K562 (cell line): ENCODE data around the gene CHST15. TPM values are rescaled to one million over a fixed set of nuclear protein-coding genes. Genes with fewer than 3 reads are reported as not detected.

Source experiments
- E2F3 ChIP-seq: fragments of 250-450 bp; sonication (Bioruptor Pico); IDR thresholded peaks from 2 replicates; pipeline ENCODE4 v1.4.0; 2020; ENCODE audit warnings: mild to moderate bottlenecking
- MCM2 ChIP-seq: fragments of 450-650 bp; IDR thresholded peaks from 2 replicates; pipeline ENCODE4 v1.6.1; 2017; ENCODE audit warnings: low read depth, mild to moderate bottlenecking
- TEAD4 ChIP-seq, 2 experiments: sonication (generic) in 1 of 2; formaldehyde crosslinking in 1 of 2; IDR thresholded peaks; 2 replicates each; pipeline versions ENCODE4 v1.6.1 to v1.8.0; 2012 to 2022; ENCODE audit warnings: borderline replicate concordance in 1 of 2, inconsistent platforms in 1 of 2, low read length in 1 of 2, mild to moderate bottlenecking in 1 of 2, missing genetic modification reagents in 1 of 2
- polyA plus RNA-seq, 8 experiments: library from polyadenylated mRNA; depleted of rRNA in 4 of 8; stranded (reverse) in 5 of 8; unstranded in 3 of 8; fragments of >200 nt; fragmentation: Nextera tagmentation in 2 of 8; fragmentation: Illumina TruSeq in 1 of 8; extraction: Ambion mirVana in 2 of 8; extraction: Trizol in 1 of 8; gene quantifications; 2 replicates each; pipeline versions ENCODE4 v1.2.1 to v1.2.3, GENCODE V29; 2011 to 2014; ENCODE audit warnings: inconsistent platforms in 1 of 8, missing spikeins in 1 of 8
- total RNA-seq, 7 experiments: library from RNA; depleted of rRNA in 6 of 7; stranded (reverse); fragments of >200 nt in 6 of 7; fragmentation: Illumina TruSeq in 2 of 7; extraction: Trizol in 2 of 7; gene quantifications; 2 replicates each; pipeline versions ENCODE4 v1.2.1 to v1.2.3, GENCODE V29; 2011 to 2021; ENCODE audit warnings: low replicate concordance in 1 of 7
- TF ChIP-seq, protein P1 (sequence below): fragments of 200-600 bp; sonication (generic); IDR thresholded peaks from one replicate; pipeline ENCODE4 v1.6.1; 2012; ENCODE audit warnings: mild to moderate bottlenecking, low read depth, low read length, inconsistent platforms

CHST15 gene
- total and polyA plus RNA-seq, 9 of the 15 experiments (the other 6 are each of a cell fraction or from before 2014, with no cell fraction given) = 0.04 to 0.16 (median 0.08) TPM

DNA sequence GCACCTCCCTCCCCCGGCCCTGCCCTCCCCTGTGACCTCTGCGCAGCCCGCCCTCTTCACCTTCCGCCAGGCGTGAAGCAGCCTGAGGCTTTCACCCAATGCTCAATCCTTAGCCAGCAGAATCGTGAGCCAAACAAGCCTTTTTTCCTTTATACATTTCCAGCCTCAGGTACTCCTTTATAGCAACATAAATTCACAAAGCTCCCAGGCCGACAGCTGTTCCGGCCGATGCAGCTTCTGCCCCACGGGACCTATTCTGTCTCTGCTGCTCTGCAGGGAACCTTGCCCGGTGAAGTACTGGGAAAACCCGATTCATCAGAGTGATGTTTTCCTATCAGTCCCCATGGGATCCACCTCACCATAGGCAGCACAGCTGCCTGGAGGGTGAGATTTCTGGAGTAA is 87.4 kb downstream of the CHST15 start (continued):
- TF ChIP-seq, protein P1, sequence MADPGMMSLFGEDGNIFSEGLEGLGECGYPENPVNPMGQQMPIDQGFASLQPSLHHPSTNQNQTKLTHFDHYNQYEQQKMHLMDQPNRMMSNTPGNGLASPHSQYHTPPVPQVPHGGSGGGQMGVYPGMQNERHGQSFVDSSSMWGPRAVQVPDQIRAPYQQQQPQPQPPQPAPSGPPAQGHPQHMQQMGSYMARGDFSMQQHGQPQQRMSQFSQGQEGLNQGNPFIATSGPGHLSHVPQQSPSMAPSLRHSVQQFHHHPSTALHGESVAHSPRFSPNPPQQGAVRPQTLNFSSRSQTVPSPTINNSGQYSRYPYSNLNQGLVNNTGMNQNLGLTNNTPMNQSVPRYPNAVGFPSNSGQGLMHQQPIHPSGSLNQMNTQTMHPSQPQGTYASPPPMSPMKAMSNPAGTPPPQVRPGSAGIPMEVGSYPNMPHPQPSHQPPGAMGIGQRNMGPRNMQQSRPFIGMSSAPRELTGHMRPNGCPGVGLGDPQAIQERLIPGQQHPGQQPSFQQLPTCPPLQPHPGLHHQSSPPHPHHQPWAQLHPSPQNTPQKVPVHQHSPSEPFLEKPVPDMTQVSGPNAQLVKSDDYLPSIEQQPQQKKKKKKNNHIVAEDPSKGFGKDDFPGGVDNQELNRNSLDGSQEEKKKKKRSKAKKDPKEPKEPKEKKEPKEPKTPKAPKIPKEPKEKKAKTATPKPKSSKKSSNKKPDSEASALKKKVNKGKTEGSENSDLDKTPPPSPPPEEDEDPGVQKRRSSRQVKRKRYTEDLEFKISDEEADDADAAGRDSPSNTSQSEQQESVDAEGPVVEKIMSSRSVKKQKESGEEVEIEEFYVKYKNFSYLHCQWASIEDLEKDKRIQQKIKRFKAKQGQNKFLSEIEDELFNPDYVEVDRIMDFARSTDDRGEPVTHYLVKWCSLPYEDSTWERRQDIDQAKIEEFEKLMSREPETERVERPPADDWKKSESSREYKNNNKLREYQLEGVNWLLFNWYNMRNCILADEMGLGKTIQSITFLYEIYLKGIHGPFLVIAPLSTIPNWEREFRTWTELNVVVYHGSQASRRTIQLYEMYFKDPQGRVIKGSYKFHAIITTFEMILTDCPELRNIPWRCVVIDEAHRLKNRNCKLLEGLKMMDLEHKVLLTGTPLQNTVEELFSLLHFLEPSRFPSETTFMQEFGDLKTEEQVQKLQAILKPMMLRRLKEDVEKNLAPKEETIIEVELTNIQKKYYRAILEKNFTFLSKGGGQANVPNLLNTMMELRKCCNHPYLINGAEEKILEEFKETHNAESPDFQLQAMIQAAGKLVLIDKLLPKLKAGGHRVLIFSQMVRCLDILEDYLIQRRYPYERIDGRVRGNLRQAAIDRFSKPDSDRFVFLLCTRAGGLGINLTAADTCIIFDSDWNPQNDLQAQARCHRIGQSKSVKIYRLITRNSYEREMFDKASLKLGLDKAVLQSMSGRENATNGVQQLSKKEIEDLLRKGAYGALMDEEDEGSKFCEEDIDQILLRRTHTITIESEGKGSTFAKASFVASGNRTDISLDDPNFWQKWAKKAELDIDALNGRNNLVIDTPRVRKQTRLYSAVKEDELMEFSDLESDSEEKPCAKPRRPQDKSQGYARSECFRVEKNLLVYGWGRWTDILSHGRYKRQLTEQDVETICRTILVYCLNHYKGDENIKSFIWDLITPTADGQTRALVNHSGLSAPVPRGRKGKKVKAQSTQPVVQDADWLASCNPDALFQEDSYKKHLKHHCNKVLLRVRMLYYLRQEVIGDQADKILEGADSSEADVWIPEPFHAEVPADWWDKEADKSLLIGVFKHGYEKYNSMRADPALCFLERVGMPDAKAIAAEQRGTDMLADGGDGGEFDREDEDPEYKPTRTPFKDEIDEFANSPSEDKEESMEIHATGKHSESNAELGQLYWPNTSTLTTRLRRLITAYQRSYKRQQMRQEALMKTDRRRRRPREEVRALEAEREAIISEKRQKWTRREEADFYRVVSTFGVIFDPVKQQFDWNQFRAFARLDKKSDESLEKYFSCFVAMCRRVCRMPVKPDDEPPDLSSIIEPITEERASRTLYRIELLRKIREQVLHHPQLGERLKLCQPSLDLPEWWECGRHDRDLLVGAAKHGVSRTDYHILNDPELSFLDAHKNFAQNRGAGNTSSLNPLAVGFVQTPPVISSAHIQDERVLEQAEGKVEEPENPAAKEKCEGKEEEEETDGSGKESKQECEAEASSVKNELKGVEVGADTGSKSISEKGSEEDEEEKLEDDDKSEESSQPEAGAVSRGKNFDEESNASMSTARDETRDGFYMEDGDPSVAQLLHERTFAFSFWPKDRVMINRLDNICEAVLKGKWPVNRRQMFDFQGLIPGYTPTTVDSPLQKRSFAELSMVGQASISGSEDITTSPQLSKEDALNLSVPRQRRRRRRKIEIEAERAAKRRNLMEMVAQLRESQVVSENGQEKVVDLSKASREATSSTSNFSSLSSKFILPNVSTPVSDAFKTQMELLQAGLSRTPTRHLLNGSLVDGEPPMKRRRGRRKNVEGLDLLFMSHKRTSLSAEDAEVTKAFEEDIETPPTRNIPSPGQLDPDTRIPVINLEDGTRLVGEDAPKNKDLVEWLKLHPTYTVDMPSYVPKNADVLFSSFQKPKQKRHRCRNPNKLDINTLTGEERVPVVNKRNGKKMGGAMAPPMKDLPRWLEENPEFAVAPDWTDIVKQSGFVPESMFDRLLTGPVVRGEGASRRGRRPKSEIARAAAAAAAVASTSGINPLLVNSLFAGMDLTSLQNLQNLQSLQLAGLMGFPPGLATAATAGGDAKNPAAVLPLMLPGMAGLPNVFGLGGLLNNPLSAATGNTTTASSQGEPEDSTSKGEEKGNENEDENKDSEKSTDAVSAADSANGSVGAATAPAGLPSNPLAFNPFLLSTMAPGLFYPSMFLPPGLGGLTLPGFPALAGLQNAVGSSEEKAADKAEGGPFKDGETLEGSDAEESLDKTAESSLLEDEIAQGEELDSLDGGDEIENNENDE = no peak
- TF ChIP-seq MCM2 (no peak), E2F3 (CRISPR knock-in tag) (no peak), TEAD4 (IDR thresholded peaks at IDR 0.05; ENCODE audit: low read length) (no peak), TEAD4 (CRISPR knock-in tag; IDR thresholded peaks at IDR 0.05; ENCODE audit: borderline replicate concordance) (no peak)
